AG09319 (cell line): ENCODE data around the gene ACOX3.
"Not testable (repeated sequence)": the region's sequence is repeated elsewhere in the genome, so short reads cannot be mapped to it uniquely, and the experiment has no call there.

Experiments
- DNase-seq: peaks from one replicate; pipeline ENCODE4 v3.0.0-alpha.2; 2010; ENCODE audit warnings: low read depth; ENCODE audit errors: extremely low read depth
- TF ChIP-seq, protein P1 (sequence below): IDR thresholded peaks from 2 replicates; pipeline ENCODE4 v1.5.1; 2011; ENCODE audit warnings: low read depth, mild to moderate bottlenecking, inconsistent platforms, low read length, moderate library complexity

ACOX3 gene

DNA sequence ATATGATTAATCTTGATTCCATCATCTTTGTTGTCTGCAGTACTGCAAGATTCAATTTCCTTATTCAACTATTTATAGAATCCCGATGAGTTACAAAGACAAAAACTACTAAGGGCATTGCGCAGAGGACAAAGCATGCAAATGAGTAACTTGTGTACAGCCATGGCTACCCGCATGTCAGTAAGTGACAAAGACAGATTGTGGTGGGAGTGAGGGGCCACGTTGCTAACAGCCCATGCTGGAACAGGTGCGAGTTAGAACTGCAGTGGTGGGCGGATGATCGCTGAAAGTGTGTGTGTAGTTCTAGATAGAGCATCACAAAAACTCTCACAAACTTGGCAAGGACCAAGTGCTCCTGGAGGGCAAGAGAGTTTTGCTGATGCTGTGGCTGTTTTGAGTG is 49.5 kb downstream of the ACOX3 start:
- DNase-seq = no peak
- TF ChIP-seq, protein P1, sequence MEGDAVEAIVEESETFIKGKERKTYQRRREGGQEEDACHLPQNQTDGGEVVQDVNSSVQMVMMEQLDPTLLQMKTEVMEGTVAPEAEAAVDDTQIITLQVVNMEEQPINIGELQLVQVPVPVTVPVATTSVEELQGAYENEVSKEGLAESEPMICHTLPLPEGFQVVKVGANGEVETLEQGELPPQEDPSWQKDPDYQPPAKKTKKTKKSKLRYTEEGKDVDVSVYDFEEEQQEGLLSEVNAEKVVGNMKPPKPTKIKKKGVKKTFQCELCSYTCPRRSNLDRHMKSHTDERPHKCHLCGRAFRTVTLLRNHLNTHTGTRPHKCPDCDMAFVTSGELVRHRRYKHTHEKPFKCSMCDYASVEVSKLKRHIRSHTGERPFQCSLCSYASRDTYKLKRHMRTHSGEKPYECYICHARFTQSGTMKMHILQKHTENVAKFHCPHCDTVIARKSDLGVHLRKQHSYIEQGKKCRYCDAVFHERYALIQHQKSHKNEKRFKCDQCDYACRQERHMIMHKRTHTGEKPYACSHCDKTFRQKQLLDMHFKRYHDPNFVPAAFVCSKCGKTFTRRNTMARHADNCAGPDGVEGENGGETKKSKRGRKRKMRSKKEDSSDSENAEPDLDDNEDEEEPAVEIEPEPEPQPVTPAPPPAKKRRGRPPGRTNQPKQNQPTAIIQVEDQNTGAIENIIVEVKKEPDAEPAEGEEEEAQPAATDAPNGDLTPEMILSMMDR = no peak

DNA sequence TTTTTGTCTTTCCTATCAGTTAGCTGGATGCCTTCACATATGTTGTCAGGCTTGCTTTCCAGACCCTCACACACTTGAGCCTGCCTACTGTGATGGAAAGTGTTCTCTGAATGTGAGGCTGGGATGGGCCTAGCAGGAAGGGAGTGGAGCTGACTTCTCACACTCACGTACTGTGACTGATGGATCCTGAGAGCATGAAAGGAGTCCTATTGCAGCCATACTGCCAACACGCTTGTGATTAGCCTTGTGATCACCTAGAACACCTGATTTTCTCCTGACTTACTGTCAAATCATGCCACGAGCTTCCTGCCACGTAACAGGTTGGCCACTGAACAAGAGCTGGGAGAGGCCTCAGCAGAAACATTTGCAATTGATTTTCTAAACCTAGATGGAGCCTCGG is 49.9 kb downstream of the ACOX3 start:
- TF ChIP-seq, protein P1 = no peak
- no peak for DNase-seq

GRCh38 chr4:8388528-8388870 is 52.0 kb downstream of the ACOX3 start:
- DNase-seq = no peak
- TF ChIP-seq, protein P1 = no peak

GRCh38 chr4:8387615-8388527 is 52.7 kb downstream of the ACOX3 start:
- TF ChIP-seq, protein P1 = no peak
- no peak for DNase-seq

GRCh38 chr4:8387194-8387593 is 53.3 kb downstream of the ACOX3 start:
- DNase-seq = no peak
- TF ChIP-seq, protein P1 = no peak

- DNase-seq = no peak
- TF ChIP-seq, protein P1 = no peak
Observed at GRCh38 chr4:8386731-8387130, 53.8 kb downstream of the ACOX3 start.

DNA sequence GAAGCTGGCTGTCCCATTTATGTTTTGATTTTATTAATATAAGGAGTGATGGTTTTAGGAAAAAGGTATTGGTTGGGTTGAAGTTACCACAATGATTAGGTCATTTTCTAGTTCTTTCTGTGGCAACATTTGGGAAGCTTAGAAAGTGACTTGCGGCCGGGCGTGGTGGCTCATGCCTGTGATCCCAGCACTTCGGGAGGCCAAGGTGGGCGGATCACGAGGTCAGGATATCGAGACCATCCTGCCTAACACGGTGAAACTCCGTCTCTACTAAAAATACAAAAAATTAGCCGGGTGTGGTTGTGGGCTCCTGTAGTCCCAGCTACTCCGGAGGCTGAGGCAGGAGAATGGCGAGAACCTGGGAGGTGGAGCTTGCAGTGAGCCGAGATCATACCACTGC is 54.4 kb downstream of the ACOX3 start:
- not testable (repeated sequence) for DNase-seq

DNA sequence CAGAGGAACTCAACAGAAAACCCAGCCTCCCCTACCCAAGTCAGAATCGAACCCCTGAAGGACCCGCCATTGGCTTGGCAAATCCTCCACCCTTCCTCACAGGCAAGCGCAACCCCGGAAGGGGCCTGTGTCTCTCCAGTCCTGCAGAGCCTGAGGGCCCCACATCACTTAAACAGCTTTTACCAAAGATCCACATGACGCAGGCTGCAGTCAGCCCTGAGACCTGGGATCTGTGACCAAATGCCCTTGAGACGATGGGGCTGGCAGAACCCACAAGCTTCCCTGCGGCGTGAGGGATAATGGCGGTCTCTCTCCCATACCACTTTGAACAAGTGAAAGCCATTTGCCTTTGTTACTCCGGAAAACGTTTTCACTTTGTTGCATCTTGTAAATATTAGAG is 54.9 kb downstream of the ACOX3 start:
- TF ChIP-seq, protein P1 = no peak
- DNase-seq = no peak
